K562 (cell line): Measurements from ENCODE around the gene RNF41. TPM values are rescaled to one million over a fixed set of nuclear protein-coding genes. Genes with fewer than 3 reads are reported as not detected.

ENCODE experiments used
- ATAC-seq: fragments of 200-7000 bp; cut with Tn5 transposase; 3 replicates; pipeline ENCODE4 v1.9.1; 2020; ENCODE audit warnings: moderate library complexity
- BruUV-seq: library from RNA; stranded (reverse); fragments of 400-500 nt; replicated peaks from 2 replicates; lab custom pipeline; 2021; lab: Mats Ljungman, UMichigan
- CTCF ChIA-PET: fragments of 300-600 bp; formaldehyde crosslinking; extraction: SDS; loops from one replicate; lab custom pipeline; 2021; ENCODE audit warnings: low intra/inter-chr PET ratio; lab: Yijun Ruan, JAX
- POLR2A ChIA-PET: fragments of 300-600, 350-650 bp; sonication (Branson Sonifier 250); formaldehyde crosslinking; extraction: SDS; loops from one replicate; lab custom pipeline; 2021; ENCODE audit warnings: antibody characterized with exemption, inconsistent platforms; lab: Yijun Ruan, JAX
- DNase-seq, 4 experiments: peaks; one replicate each; pipeline versions ENCODE4 v3.0.0 to v3.0.0-alpha.2; 2011 to 2018; ENCODE audit warnings: low spot score in 3 of 4, mixed read lengths in 3 of 4; ENCODE audit errors: extremely low read depth in 1 of 4
- FAIRE-seq: peaks from 2 replicates; lab custom pipeline; 2011; peaks lifted over from hg19 to GRCh38; lab: Jason Lieb, UNC
- H2AFZ ChIP-seq: 2 replicates; pipeline ENCODE4 v1.6.0; 2011; ENCODE audit warnings: low read depth, low read length, control low read depth, inconsistent platforms
- H3K27ac ChIP-seq: fragments of 200-600 bp; 3 replicates; pipeline ENCODE4 v1.8.0; 2011; ENCODE audit warnings: low read depth, mild to moderate bottlenecking, control low read depth, inconsistent platforms, low read length, moderate library complexity, mixed read lengths; ENCODE audit errors: extremely low read depth
- H3K27me3 ChIP-seq, 2 experiments: fragments of 300-600 bp in 1 of 2; 2 replicates in 1 of 2; 3 replicates in 1 of 2; pipeline versions ENCODE4 v1.6.0 to v1.8.0; 2011; ENCODE audit warnings: inconsistent platforms in 2 of 2, low read length in 2 of 2, mild to moderate bottlenecking in 1 of 2, mixed read lengths in 1 of 2, moderate library complexity in 1 of 2; ENCODE audit not compliant: control insufficient read depth in 2 of 2, insufficient read depth in 2 of 2
- H3K36me3 ChIP-seq: fragments of 300-600 bp; 3 replicates; pipeline ENCODE4 v1.8.0; 2011; ENCODE audit warnings: mild to moderate bottlenecking, low read length, inconsistent platforms; ENCODE audit not compliant: control insufficient read depth, insufficient read depth
- H3K4me1 ChIP-seq, 2 experiments: fragments of 200-600 bp in 1 of 2; replicated peaks in 1 of 2; 2 replicates in 1 of 2; 3 replicates in 1 of 2; pipeline versions ENCODE4 v1.5.1 to v1.8.0; 2011; ENCODE audit warnings: inconsistent platforms in 2 of 2, low read length in 2 of 2, mild to moderate bottlenecking in 1 of 2, mixed read lengths in 1 of 2, moderate library complexity in 1 of 2; ENCODE audit not compliant: control insufficient read depth in 2 of 2, insufficient read depth in 2 of 2
- H3K4me2 ChIP-seq: 2 replicates; pipeline ENCODE4 v1.6.1; 2011; ENCODE audit warnings: low read length, control low read depth, inconsistent platforms, mixed read lengths; ENCODE audit not compliant: insufficient read depth
- H3K4me3 ChIP-seq: fragments of 200-600 bp; sonication (generic), shearing (Covaris generic); 2 replicates; pipeline ENCODE4 v1.5.1; 2016; ENCODE audit warnings: control low read depth, inconsistent platforms
- H3K79me2 ChIP-seq: fragments of 200-600 bp; 3 replicates; pipeline ENCODE4 v1.8.0; 2011; ENCODE audit warnings: low read length, inconsistent platforms; ENCODE audit not compliant: control insufficient read depth, insufficient read depth
- H3K9ac ChIP-seq, 2 experiments: 2 replicates each; pipeline versions ENCODE4 v1.6.0 to v1.6.1; 2011; ENCODE audit warnings: low read depth in 2 of 2, low read length in 2 of 2, control low read depth in 1 of 2, inconsistent platforms in 1 of 2, mild to moderate bottlenecking in 1 of 2, mixed read lengths in 1 of 2; ENCODE audit not compliant: insufficient read depth in 1 of 2
- H3K9me1 ChIP-seq: one replicate; pipeline ENCODE4 v1.6.0; 2011; ENCODE audit warnings: inconsistent platforms, mild to moderate bottlenecking, low read length, moderate library complexity; ENCODE audit not compliant: control insufficient read depth, insufficient read depth
- H3K9me3 ChIP-seq: replicated peaks from 2 replicates; pipeline ENCODE4 v1.5.1; 2011; ENCODE audit warnings: low read depth, low read length, inconsistent platforms; ENCODE audit not compliant: control insufficient read depth, insufficient read depth
- H4K20me1 ChIP-seq: replicated peaks from 2 replicates; pipeline ENCODE4 v1.6.1; 2011; ENCODE audit warnings: low read length, inconsistent platforms, mixed read lengths; ENCODE audit not compliant: control insufficient read depth, insufficient read depth
- EHMT2 ChIP-seq: fragments of 450-650 bp; IDR thresholded peaks from 2 replicates; pipeline ENCODE4 v1.6.1; 2018; ENCODE audit warnings: antibody characterized with exemption
- MIER1 ChIP-seq: fragments of 450-650 bp; IDR thresholded peaks from 2 replicates; pipeline ENCODE4 v1.6.1; 2016; ENCODE audit warnings: antibody characterized with exemption, mild to moderate bottlenecking, low read depth
- NFE2L1 ChIP-seq: fragments of 450-650 bp; IDR thresholded peaks from 2 replicates; pipeline ENCODE4 v1.6.1; 2016; ENCODE audit warnings: missing genetic modification characterization, low read depth, mild to moderate bottlenecking, missing compliant biosample characterization, moderate library complexity, borderline replicate concordance
- PHB2 ChIP-seq: fragments of 450-650 bp; IDR thresholded peaks from 2 replicates; pipeline ENCODE4 v1.6.1; 2017; ENCODE audit warnings: low read depth
- ZNF146 ChIP-seq: IDR thresholded peaks from one replicate; pipeline ENCODE4 v1.6.1; 2018; ENCODE audit warnings: missing compliant biosample characterization; ENCODE audit not compliant: unreplicated experiment
- ZNF197 ChIP-seq: fragments of 200-800 bp; sonication (Bioruptor generic); IDR thresholded peaks from 2 replicates; pipeline ENCODE4 v1.6.1; 2016; ENCODE audit warnings: low read depth, missing genetic modification characterization, missing compliant biosample characterization
- ZNF253 ChIP-seq: fragments of 250-450 bp; sonication (Bioruptor Pico); conservative IDR thresholded peaks from 2 replicates; pipeline ENCODE4 v1.6.1; 2021; ENCODE audit warnings: mild to moderate bottlenecking
- WGBS: fragments of 100-300 bp; shearing (Covaris generic); methylation state at CpG from one replicate; pipeline ENCODE4 v1.1.6; 2016; ENCODE audit warnings: low coverage, mixed read lengths; ENCODE audit not compliant: insufficient coverage; ENCODE audit errors: missing lambda C conversion rate; 5-methylcytosine and 5-hydroxymethylcytosine counted together
- in situ Hi-C: fragments of 300-500 bp; cut with MboI; formaldehyde crosslinking; loops from 4 replicates; pipeline ENCODE4 v1.15.0; 2018; ENCODE audit warnings: inconsistent platforms, mixed read lengths
- intact Hi-C: fragments of 100-400 bp; cut with micrococcal nuclease; formaldehyde crosslinking; loops from 2 replicates; pipeline ENCODE4 v1.14.2; 2022
- polyA plus RNA-seq, 8 experiments: library from polyadenylated mRNA; depleted of rRNA in 4 of 8; stranded (reverse) in 5 of 8; unstranded in 3 of 8; fragments of >200 nt; fragmentation: Nextera tagmentation in 2 of 8; fragmentation: Illumina TruSeq in 1 of 8; extraction: Ambion mirVana in 2 of 8; extraction: Trizol in 1 of 8; gene quantifications; 2 replicates each; pipeline versions ENCODE4 v1.2.1 to v1.2.3, GENCODE V29; 2011 to 2014; ENCODE audit warnings: inconsistent platforms in 1 of 8, missing spikeins in 1 of 8
- total RNA-seq, 7 experiments: library from RNA; depleted of rRNA in 6 of 7; stranded (reverse); fragments of >200 nt in 6 of 7; fragmentation: Illumina TruSeq in 2 of 7; extraction: Trizol in 2 of 7; gene quantifications; 2 replicates each; pipeline versions ENCODE4 v1.2.1 to v1.2.3, GENCODE V29; 2011 to 2021; ENCODE audit warnings: low replicate concordance in 1 of 7
- TF ChIP-seq, protein P1 (sequence below): sonication (generic); formaldehyde crosslinking; IDR thresholded peaks from 2 replicates; pipeline ENCODE4 v1.8.0; 2022; ENCODE audit warnings: mild to moderate bottlenecking, low read depth, missing genetic modification reagents
- TF ChIP-seq, protein P2 (sequence below): IDR thresholded peaks from 2 replicates; pipeline ENCODE4 v1.6.1; 2014; ENCODE audit warnings: antibody characterized with exemption
- TF ChIP-seq, protein P3 (sequence below): fragments of 250-450 bp; sonication (Bioruptor Pico); IDR thresholded peaks from 2 replicates; pipeline ENCODE4 v1.4.0; 2020

Gene RNF41
- total and polyA plus RNA-seq, 9 of the 15 experiments (the other 6 are each of a cell fraction or from before 2014, with no cell fraction given), result 28.2 to 46.8 (median 33.8) TPM

DNA sequence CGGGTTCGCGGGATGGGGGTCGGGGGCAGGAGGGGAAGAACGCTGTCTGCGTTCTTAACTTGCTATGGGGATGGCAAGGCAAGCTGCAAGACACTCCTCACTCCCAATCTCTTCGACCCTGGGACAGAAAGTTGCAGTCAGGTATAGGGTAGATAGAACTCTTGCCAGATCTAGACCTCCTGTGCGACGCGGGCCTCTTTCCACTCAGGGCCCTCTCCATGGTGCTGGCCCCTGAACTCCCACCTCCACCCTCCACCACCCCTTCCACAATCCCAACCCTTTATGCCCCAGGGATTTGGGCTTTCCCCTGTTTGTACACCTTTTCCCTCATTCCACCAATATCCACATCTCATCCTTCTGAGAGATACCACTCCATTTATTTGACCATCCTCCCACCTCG is 3.2 kb upstream of the RNF41 start:
- no peaks in the 10 kb centered on the region for H3K9me3 ChIP-seq
- H3K4me3 ChIP-seq, result peak overlapping the region; percentile 95
- H3K36me3 ChIP-seq, result peaks cover 9% of the 10 kb centered on the region; the same call in 2 of the 3 replicates
- FAIRE-seq (no peak), ATAC-seq (no peak), DNase-seq (peak in 1 of 4 experiments; percentile 35)
- in situ Hi-C loops, result no loop called here
- 20% methylated on average over 8 of the region's 11 CpGs for WGBS
- H3K27me3 ChIP-seq, result no peaks in the 10 kb centered on the region
- BruUV-seq, result no TSS peak
- peak overlapping the region; percentile 97 for H3K4me2 ChIP-seq
- H3K9me1 ChIP-seq, result no peaks in the 10 kb centered on the region
- H4K20me1 ChIP-seq, result no peaks in the 10 kb centered on the region
- peak overlapping the region; percentile 81 to 92; a peak in 3 of 4 replicates for H3K9ac ChIP-seq
- intact Hi-C loops, result loop anchor here (1.0 to 10.0 kb wide), 6 partner anchors 19 to 180 kb away; partner anchors contain the start of genes ANKRD52, COQ10A and RPS26
- ChIA-PET POLR2A (no interaction called here), CTCF (interaction anchor here (0.6 to 2.8 kb wide), 4 partner anchors 9 to 106 kb away, joined by 3 to 31 read pairs (median 14); partner anchors contain the start of gene ZC3H10)
- peak overlapping the region; percentile 96 for H2AFZ ChIP-seq
- H3K27ac ChIP-seq, result peak overlapping the region; percentile 72; the same call in 2 of the 3 replicates
- peaks cover 28 to 31% of the 10 kb centered on the region in 2 experiments; a peak in 4 of 5 replicates for H3K4me1 ChIP-seq
- H3K79me2 ChIP-seq, result peaks cover 39% of the 10 kb centered on the region
- peak; percentile 94 for TF ChIP-seq EHMT2
- 0 out of 2 replicates have a peak, but pooled peaks have one; percentile 22 for TF ChIP-seq ZNF197 (CRISPR knock-in tag)
- no peak for TF ChIP-seq PHB2
- no peak for TF ChIP-seq ZNF253 (CRISPR knock-in tag)
- TF ChIP-seq, protein P1, sequence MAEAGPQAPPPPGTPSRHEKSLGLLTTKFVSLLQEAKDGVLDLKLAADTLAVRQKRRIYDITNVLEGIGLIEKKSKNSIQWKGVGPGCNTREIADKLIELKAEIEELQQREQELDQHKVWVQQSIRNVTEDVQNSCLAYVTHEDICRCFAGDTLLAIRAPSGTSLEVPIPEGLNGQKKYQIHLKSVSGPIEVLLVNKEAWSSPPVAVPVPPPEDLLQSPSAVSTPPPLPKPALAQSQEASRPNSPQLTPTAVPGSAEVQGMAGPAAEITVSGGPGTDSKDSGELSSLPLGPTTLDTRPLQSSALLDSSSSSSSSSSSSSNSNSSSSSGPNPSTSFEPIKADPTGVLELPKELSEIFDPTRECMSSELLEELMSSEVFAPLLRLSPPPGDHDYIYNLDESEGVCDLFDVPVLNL (CRISPR knock-in tag), result peak; percentile 58; the same call in 1 of the 2 replicates
- TF ChIP-seq NFE2L1 (tag), result no peak
- TF ChIP-seq, protein P2, sequence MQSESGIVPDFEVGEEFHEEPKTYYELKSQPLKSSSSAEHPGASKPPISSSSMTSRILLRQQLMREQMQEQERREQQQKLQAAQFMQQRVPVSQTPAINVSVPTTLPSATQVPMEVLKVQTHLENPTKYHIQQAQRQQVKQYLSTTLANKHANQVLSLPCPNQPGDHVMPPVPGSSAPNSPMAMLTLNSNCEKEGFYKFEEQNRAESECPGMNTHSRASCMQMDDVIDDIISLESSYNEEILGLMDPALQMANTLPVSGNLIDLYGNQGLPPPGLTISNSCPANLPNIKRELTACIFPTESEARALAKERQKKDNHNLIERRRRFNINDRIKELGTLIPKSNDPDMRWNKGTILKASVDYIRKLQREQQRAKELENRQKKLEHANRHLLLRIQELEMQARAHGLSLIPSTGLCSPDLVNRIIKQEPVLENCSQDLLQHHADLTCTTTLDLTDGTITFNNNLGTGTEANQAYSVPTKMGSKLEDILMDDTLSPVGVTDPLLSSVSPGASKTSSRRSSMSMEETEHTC, result no peak
- TF ChIP-seq MIER1, result peak; percentile 81; the same call in 1 of the 2 replicates
- no peak for TF ChIP-seq ZNF146 (CRISPR knock-in tag)
- TF ChIP-seq, protein P3, sequence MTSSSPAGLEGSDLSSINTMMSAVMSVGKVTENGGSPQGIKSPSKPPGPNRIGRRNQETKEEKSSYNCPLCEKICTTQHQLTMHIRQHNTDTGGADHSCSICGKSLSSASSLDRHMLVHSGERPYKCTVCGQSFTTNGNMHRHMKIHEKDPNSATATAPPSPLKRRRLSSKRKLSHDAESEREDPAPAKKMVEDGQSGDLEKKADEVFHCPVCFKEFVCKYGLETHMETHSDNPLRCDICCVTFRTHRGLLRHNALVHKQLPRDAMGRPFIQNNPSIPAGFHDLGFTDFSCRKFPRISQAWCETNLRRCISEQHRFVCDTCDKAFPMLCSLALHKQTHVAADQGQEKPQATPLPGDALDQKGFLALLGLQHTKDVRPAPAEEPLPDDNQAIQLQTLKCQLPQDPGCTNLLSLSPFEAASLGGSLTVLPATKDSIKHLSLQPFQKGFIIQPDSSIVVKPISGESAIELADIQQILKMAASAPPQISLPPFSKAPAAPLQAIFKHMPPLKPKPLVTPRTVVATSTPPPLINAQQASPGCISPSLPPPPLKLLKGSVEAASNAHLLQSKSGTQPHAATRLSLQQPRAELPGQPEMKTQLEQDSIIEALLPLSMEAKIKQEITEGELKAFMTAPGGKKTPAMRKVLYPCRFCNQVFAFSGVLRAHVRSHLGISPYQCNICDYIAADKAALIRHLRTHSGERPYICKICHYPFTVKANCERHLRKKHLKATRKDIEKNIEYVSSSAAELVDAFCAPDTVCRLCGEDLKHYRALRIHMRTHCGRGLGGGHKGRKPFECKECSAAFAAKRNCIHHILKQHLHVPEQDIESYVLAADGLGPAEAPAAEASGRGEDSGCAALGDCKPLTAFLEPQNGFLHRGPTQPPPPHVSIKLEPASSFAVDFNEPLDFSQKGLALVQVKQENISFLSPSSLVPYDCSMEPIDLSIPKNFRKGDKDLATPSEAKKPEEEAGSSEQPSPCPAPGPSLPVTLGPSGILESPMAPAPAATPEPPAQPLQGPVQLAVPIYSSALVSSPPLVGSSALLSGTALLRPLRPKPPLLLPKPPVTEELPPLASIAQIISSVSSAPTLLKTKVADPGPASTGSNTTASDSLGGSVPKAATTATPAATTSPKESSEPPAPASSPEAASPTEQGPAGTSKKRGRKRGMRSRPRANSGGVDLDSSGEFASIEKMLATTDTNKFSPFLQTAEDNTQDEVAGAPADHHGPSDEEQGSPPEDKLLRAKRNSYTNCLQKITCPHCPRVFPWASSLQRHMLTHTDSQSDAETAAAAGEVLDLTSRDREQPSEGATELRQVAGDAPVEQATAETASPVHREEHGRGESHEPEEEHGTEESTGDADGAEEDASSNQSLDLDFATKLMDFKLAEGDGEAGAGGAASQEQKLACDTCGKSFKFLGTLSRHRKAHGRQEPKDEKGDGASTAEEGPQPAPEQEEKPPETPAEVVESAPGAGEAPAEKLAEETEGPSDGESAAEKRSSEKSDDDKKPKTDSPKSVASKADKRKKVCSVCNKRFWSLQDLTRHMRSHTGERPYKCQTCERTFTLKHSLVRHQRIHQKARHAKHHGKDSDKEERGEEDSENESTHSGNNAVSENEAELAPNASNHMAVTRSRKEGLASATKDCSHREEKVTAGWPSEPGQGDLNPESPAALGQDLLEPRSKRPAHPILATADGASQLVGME (CRISPR knock-in tag), result no peak
